SK-N-SH (cell line): ENCODE results near the gene ACLY. TPM values are rescaled to one million over a fixed set of nuclear protein-coding genes. Genes with fewer than 3 reads are reported as not detected.

ENCODE experiments used
- CTCF ChIA-PET: fragments of 300-600, 350-600 bp; formaldehyde crosslinking; extraction: SDS; loops from one replicate; lab custom pipeline; 2021; lab: Yijun Ruan, JAX
- POLR2A ChIA-PET: fragments of 350-600 bp; sonication (Branson Sonifier 250); formaldehyde crosslinking; extraction: SDS; loops from one replicate; lab custom pipeline; 2020; ENCODE audit warnings: antibody characterized with exemption, inconsistent platforms; lab: Yijun Ruan, JAX
- DNase-seq: peaks from one replicate; pipeline ENCODE4 v3.0.0; 2012
- H2AFZ ChIP-seq: fragments of 200-600 bp; sonication (generic); 2 replicates; pipeline ENCODE4 v1.8.1; 2016; ENCODE audit warnings: antibody characterized with exemption, mild to moderate bottlenecking, low read depth
- H3F3A ChIP-seq: fragments of 200-600 bp; sonication (generic); replicated peaks from 2 replicates; pipeline ENCODE3; 2016; ENCODE audit warnings: antibody characterized with exemption, mild to moderate bottlenecking; ENCODE audit not compliant: insufficient read depth
- H3K27ac ChIP-seq, 2 experiments: fragments of 200-500 bp in 1 of 2; fragments of 200-600 bp in 1 of 2; sonication (Bioruptor generic) in 1 of 2; sonication (generic), shearing (Covaris generic) in 1 of 2; 2 replicates each; pipeline versions ENCODE4 v1.5.1 to v1.6.1; 2014 to 2016; ENCODE audit warnings: low read depth in 2 of 2, inconsistent platforms in 1 of 2, low read length in 1 of 2, mild to moderate bottlenecking in 1 of 2, mixed read lengths in 1 of 2
- H3K27me3 ChIP-seq: fragments of 200-600 bp; sonication (generic), shearing (Covaris generic); 2 replicates; pipeline ENCODE4 v1.6.1; 2016; ENCODE audit warnings: mixed run types; ENCODE audit not compliant: insufficient read depth
- H3K36me3 ChIP-seq, 2 experiments: fragments of 200-500 bp in 1 of 2; fragments of 200-600 bp in 1 of 2; sonication (Bioruptor generic) in 1 of 2; sonication (generic) in 1 of 2; replicated peaks in 1 of 2; 2 replicates each; pipeline versions ENCODE3 to v1.5.1; 2014 to 2016; ENCODE audit warnings: low read length in 1 of 2, mild to moderate bottlenecking in 1 of 2; ENCODE audit not compliant: insufficient read depth in 2 of 2, control insufficient read depth in 1 of 2
- H3K4me1 ChIP-seq, 2 experiments: fragments of 200-500 bp in 1 of 2; fragments of 200-600 bp in 1 of 2; sonication (Bioruptor generic) in 1 of 2; sonication (generic), shearing (Covaris generic) in 1 of 2; 2 replicates each; pipeline versions ENCODE4 v1.5.1 to v1.6.1; 2014 to 2016; ENCODE audit warnings: low read depth in 1 of 2, low read length in 1 of 2, mixed run types in 1 of 2; ENCODE audit not compliant: insufficient read depth in 2 of 2, control insufficient read depth in 1 of 2
- H3K4me2 ChIP-seq: fragments of 200-600 bp; sonication (generic), shearing (Covaris generic); 2 replicates; pipeline ENCODE4 v1.6.1; 2017; ENCODE audit warnings: mixed run types
- H3K4me3 ChIP-seq, 2 experiments: fragments of 200-500 bp in 1 of 2; fragments of 200-600 bp in 1 of 2; sonication (Bioruptor generic) in 1 of 2; sonication (generic), shearing (Covaris generic) in 1 of 2; 2 replicates each; pipeline versions ENCODE4 v1.5.1 to v1.8.1; 2014 to 2016; ENCODE audit warnings: low read depth in 2 of 2, inconsistent platforms in 1 of 2, low read length in 1 of 2, mild to moderate bottlenecking in 1 of 2, mixed read lengths in 1 of 2, moderate library complexity in 1 of 2
- H3K79me2 ChIP-seq: fragments of 200-600 bp; sonication (generic); 2 replicates; pipeline ENCODE4 v1.8.1; 2017; ENCODE audit warnings: mild to moderate bottlenecking; ENCODE audit not compliant: insufficient read depth
- H3K9ac ChIP-seq: fragments of 200-600 bp; sonication (generic); 2 replicates; pipeline ENCODE4 v1.6.1; 2017; ENCODE audit warnings: mixed run types
- H3K9me2 ChIP-seq: fragments of 200-600 bp; sonication (generic); 2 replicates; pipeline ENCODE4 v1.6.1; 2017; ENCODE audit warnings: mixed run types
- H3K9me3 ChIP-seq: fragments of 200-600 bp; sonication (generic); 2 replicates; pipeline ENCODE4 v1.6.1; 2017; ENCODE audit warnings: mixed run types, mild to moderate bottlenecking, moderate library complexity
- H4K20me1 ChIP-seq: fragments of 200-600 bp; sonication (generic); 2 replicates; pipeline ENCODE4 v1.6.1; 2017; ENCODE audit warnings: mild to moderate bottlenecking, mixed run types; ENCODE audit not compliant: insufficient read depth
- CTCF ChIP-seq: fragments of 200-600 bp; sonication (generic); IDR thresholded peaks from 2 replicates; pipeline ENCODE4 v1.6.1; 2017; ENCODE audit warnings: antibody characterized with exemption, mild to moderate bottlenecking, moderate library complexity
- ELF1 ChIP-seq: IDR thresholded peaks from 2 replicates; pipeline ENCODE4 v1.4.0; 2012
- EP300 ChIP-seq, 2 experiments: IDR thresholded peaks; 2 replicates each; pipeline versions ENCODE4 v1.4.0 to v1.6.1; 2012; ENCODE audit warnings: borderline replicate concordance in 1 of 2, low read depth in 1 of 2, low read length in 1 of 2
- FOXM1 ChIP-seq: IDR thresholded peaks from 2 replicates; pipeline ENCODE4 v1.4.0; 2012; ENCODE audit warnings: low read depth, mild to moderate bottlenecking
- JUND ChIP-seq: IDR thresholded peaks from 2 replicates; pipeline ENCODE4 v1.4.0; 2012
- MEF2A ChIP-seq: IDR thresholded peaks from 2 replicates; pipeline ENCODE4 v1.4.0; 2012; ENCODE audit warnings: low read depth, borderline replicate concordance
- MXI1 ChIP-seq: IDR thresholded peaks from 2 replicates; pipeline ENCODE4 v1.6.1; 2012; ENCODE audit warnings: mild to moderate bottlenecking, low read depth, low read length, improper control_type of control experiment
- NFIC ChIP-seq: IDR thresholded peaks from 2 replicates; pipeline ENCODE4 v1.4.0; 2012; ENCODE audit warnings: borderline replicate concordance
- SIN3A ChIP-seq: IDR thresholded peaks from 2 replicates; pipeline ENCODE4 v1.6.1; 2012; ENCODE audit warnings: low read depth, mild to moderate bottlenecking, low read length, moderate library complexity, borderline replicate concordance
- SMC3 ChIP-seq: IDR thresholded peaks from 2 replicates; pipeline ENCODE4 v1.6.1; 2012; ENCODE audit warnings: low read depth, low read length, improper control_type of control experiment
- TAF1 ChIP-seq: IDR thresholded peaks from 2 replicates; pipeline ENCODE4 v1.6.1; 2012; ENCODE audit warnings: low read depth, mild to moderate bottlenecking, low read length, moderate library complexity, borderline replicate concordance
- TCF12 ChIP-seq: IDR thresholded peaks from 2 replicates; pipeline ENCODE4 v1.4.0; 2012
- YY1 ChIP-seq: IDR thresholded peaks from 2 replicates; pipeline ENCODE4 v1.4.0; 2012; ENCODE audit warnings: low read depth, mild to moderate bottlenecking
- ZBTB33 ChIP-seq: IDR thresholded peaks from 2 replicates; pipeline ENCODE4 v1.4.0; 2012; ENCODE audit warnings: low read depth, borderline replicate concordance
- WGBS: methylation state at CpG from one replicate; pipeline ENCODE4 v1.1.6; 2017; ENCODE audit warnings: low lambda C conversion rate; 5-methylcytosine and 5-hydroxymethylcytosine counted together
- polyA plus RNA-seq, 3 experiments: library from polyadenylated mRNA; depleted of rRNA; stranded (reverse); fragments of >200 nt; gene quantifications; 2 replicates each; pipeline ENCODE4 v1.2.3, GENCODE V29; 2012
- TF ChIP-seq, protein P1 (sequence below): IDR thresholded peaks from 2 replicates; pipeline ENCODE4 v1.6.1; 2012; ENCODE audit warnings: mild to moderate bottlenecking, low read depth, low read length, moderate library complexity

Gene ACLY
- polyA plus RNA-seq, 1 of the 3 experiments (the other 2 are of a cell fraction) = 163 TPM

DNA sequence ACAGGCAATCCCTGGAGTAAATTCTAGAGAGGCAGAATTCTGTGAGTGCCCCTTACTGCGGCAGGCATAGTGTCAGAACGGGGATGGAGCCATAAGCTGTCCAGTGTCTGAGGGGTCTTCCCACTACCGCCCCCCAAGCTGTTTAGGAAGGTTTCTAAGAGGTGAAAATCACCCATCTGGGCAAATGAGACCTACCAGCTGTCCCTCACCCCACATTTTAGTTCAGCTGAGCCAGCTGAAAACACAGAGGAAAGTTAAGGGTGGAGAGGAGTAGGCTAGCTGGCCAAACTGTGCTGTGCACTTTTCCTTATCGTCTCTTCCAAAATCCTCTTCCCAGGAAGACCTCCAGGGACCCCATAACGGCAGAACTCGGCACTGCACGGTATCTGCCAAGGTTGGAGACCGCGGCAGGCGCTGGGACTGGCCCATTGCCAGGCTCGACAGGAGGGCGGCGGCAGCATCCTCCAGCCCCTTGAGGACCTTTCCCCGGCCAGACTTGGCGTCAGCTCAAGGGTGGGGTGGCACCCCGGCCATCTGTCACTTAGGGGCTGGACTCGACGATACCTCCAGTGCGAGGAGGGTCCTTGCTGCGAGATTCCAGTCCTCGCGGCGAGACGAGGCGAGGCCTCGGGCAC, 955 bp downstream of the ACLY start:
- ChIA-PET POLR2A (interaction anchor here (0.6 to 3.3 kb wide), 8 partner anchors 9 to 99 kb away, joined by 3 to 21 read pairs (median 6); partner anchors contain the start of genes DNAJC7, KLHL11 and ODAD4), CTCF (interaction anchor here (0.9 to 2.8 kb wide), 6 partner anchors 9 to 44 kb away, joined by 3 to 21 read pairs (median 6); no protein-coding TSS in a partner anchor)
- no peak overlapping the region for H2AFZ ChIP-seq
- H3K4me2 ChIP-seq = peak overlapping the region; percentile 89
- no peaks in the 10 kb centered on the region for H3K9me2 ChIP-seq
- H4K20me1 ChIP-seq = peaks cover 50% of the 10 kb centered on the region
- peaks cover 14% of the 10 kb centered on the region for H3F3A ChIP-seq
- H3K9me3 ChIP-seq = no peaks in the 10 kb centered on the region
- peak; percentile 78 for DNase-seq
- peaks cover 9 to 13% of the 10 kb centered on the region in 2 experiments for H3K36me3 ChIP-seq
- peak overlapping the region; percentile 84 to 90 for H3K27ac ChIP-seq
- peak overlapping the region; percentile 80 to 82 for H3K4me3 ChIP-seq
- TF ChIP-seq ELF1 (no peak), EP300 (IDR thresholded peaks at IDR 0.05; ENCODE audit: borderline replicate concordance in 1 of 2, low read depth in 1 of 2, low read length in 1 of 2) (no peak), CTCF (peak; percentile 6; the same call in 1 of the 2 replicates), SIN3A (0 out of 2 replicates have a peak, but pooled peaks have one; percentile 11), TAF1 (no peak), MXI1 (peak; percentile 37; the same call in 1 of the 2 replicates), SMC3 (no peak), NFIC (peak; percentile 83), MEF2A (no peak), YY1 (no peak)
- 8% methylated on average over 12 of the region's 26 CpGs for WGBS
- H3K9ac ChIP-seq = peak overlapping the region; percentile 91
- H3K79me2 ChIP-seq = peaks cover 60% of the 10 kb centered on the region
- no peaks in the 10 kb centered on the region for H3K27me3 ChIP-seq
- peaks cover 22 to 36% of the 10 kb centered on the region in 2 experiments; a peak in 2 of 4 replicates for H3K4me1 ChIP-seq

GRCh38 chr17:41917192-41917591, 1.6 kb downstream of the ACLY start:
- no peak for DNase-seq
- peaks cover 22 to 36% of the 10 kb centered on the region in 2 experiments; a peak in 2 of 4 replicates for H3K4me1 ChIP-seq
- 65% methylated on average over 4 of the region's 4 CpGs for WGBS
- H3K9ac ChIP-seq = peak overlapping the region; percentile 91
- H3F3A ChIP-seq = peaks cover 15% of the 10 kb centered on the region
- H2AFZ ChIP-seq = no peak overlapping the region
- no peaks in the 10 kb centered on the region for H3K9me3 ChIP-seq
- POLR2A ChIA-PET = interaction anchor here (1.5 to 3.3 kb wide), 3 partner anchors 9 to 100 kb away, joined by 6 to 21 read pairs (median 17); partner anchors contain the start of genes DNAJC7 and ODAD4
- CTCF ChIA-PET = interaction anchor here (0.7 to 2.8 kb wide), 6 partner anchors 9 to 34 kb away, joined by 3 to 21 read pairs (median 4); no protein-coding TSS in a partner anchor
- peaks cover 66% of the 10 kb centered on the region for H3K79me2 ChIP-seq
- no peaks in the 10 kb centered on the region for H3K9me2 ChIP-seq
- no peaks in the 10 kb centered on the region for H3K27me3 ChIP-seq
- H3K4me2 ChIP-seq = peak overlapping the region; percentile 89
- H3K27ac ChIP-seq = peak overlapping the region; percentile 84 to 90; a peak in 2 of 4 replicates
- H3K4me3 ChIP-seq = peak overlapping the region; percentile 80 to 82
- peaks cover 52% of the 10 kb centered on the region for H4K20me1 ChIP-seq
- H3K36me3 ChIP-seq = peaks cover 15 to 19% of the 10 kb centered on the region in 2 experiments
- TF ChIP-seq SIN3A (no peak), TCF12 (no peak), CTCF (no peak), FOXM1 (no peak), TAF1 (no peak), EP300 (IDR thresholded peaks at IDR 0.05; ENCODE audit: borderline replicate concordance in 1 of 2, low read depth in 1 of 2, low read length in 1 of 2) (no peak), JUND (no peak), ZBTB33 (no peak)
- TF ChIP-seq, protein P1, sequence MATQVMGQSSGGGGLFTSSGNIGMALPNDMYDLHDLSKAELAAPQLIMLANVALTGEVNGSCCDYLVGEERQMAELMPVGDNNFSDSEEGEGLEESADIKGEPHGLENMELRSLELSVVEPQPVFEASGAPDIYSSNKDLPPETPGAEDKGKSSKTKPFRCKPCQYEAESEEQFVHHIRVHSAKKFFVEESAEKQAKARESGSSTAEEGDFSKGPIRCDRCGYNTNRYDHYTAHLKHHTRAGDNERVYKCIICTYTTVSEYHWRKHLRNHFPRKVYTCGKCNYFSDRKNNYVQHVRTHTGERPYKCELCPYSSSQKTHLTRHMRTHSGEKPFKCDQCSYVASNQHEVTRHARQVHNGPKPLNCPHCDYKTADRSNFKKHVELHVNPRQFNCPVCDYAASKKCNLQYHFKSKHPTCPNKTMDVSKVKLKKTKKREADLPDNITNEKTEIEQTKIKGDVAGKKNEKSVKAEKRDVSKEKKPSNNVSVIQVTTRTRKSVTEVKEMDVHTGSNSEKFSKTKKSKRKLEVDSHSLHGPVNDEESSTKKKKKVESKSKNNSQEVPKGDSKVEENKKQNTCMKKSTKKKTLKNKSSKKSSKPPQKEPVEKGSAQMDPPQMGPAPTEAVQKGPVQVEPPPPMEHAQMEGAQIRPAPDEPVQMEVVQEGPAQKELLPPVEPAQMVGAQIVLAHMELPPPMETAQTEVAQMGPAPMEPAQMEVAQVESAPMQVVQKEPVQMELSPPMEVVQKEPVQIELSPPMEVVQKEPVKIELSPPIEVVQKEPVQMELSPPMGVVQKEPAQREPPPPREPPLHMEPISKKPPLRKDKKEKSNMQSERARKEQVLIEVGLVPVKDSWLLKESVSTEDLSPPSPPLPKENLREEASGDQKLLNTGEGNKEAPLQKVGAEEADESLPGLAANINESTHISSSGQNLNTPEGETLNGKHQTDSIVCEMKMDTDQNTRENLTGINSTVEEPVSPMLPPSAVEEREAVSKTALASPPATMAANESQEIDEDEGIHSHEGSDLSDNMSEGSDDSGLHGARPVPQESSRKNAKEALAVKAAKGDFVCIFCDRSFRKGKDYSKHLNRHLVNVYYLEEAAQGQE = no peak
